K562 (cell line): ENCODE results near the gene FLT1. TPM values are rescaled to one million over a fixed set of nuclear protein-coding genes. Genes with fewer than 3 reads are reported as not detected.

Experiments used
- ATAC-seq: fragments of 200-7000 bp; cut with Tn5 transposase; 3 replicates; pipeline ENCODE4 v1.9.1; 2020; ENCODE audit warnings: moderate library complexity
- BruUV-seq: library from RNA; stranded (reverse); fragments of 400-500 nt; replicated peaks from 2 replicates; lab custom pipeline; 2021; lab: Mats Ljungman, UMichigan
- CTCF ChIA-PET: fragments of 300-600 bp; formaldehyde crosslinking; extraction: SDS; loops from one replicate; lab custom pipeline; 2021; ENCODE audit warnings: low intra/inter-chr PET ratio; lab: Yijun Ruan, JAX
- POLR2A ChIA-PET: fragments of 300-600, 350-650 bp; sonication (Branson Sonifier 250); formaldehyde crosslinking; extraction: SDS; loops from one replicate; lab custom pipeline; 2021; ENCODE audit warnings: antibody characterized with exemption, inconsistent platforms; lab: Yijun Ruan, JAX
- DNase-seq, 4 experiments: peaks; one replicate each; pipeline versions ENCODE4 v3.0.0 to v3.0.0-alpha.2; 2011 to 2018; ENCODE audit warnings: low spot score in 3 of 4, mixed read lengths in 3 of 4; ENCODE audit errors: extremely low read depth in 1 of 4
- FAIRE-seq: peaks from 2 replicates; lab custom pipeline; 2011; peaks lifted over from hg19 to GRCh38; lab: Jason Lieb, UNC
- H2AFZ ChIP-seq: 2 replicates; pipeline ENCODE4 v1.6.0; 2011; ENCODE audit warnings: low read depth, low read length, control low read depth, inconsistent platforms
- H3K27ac ChIP-seq: fragments of 200-600 bp; 3 replicates; pipeline ENCODE4 v1.8.0; 2011; ENCODE audit warnings: low read depth, mild to moderate bottlenecking, control low read depth, inconsistent platforms, low read length, moderate library complexity, mixed read lengths; ENCODE audit errors: extremely low read depth
- H3K27me3 ChIP-seq, 2 experiments: fragments of 300-600 bp in 1 of 2; 2 replicates in 1 of 2; 3 replicates in 1 of 2; pipeline versions ENCODE4 v1.6.0 to v1.8.0; 2011; ENCODE audit warnings: inconsistent platforms in 2 of 2, low read length in 2 of 2, mild to moderate bottlenecking in 1 of 2, mixed read lengths in 1 of 2, moderate library complexity in 1 of 2; ENCODE audit not compliant: control insufficient read depth in 2 of 2, insufficient read depth in 2 of 2
- H3K36me3 ChIP-seq: fragments of 300-600 bp; 3 replicates; pipeline ENCODE4 v1.8.0; 2011; ENCODE audit warnings: mild to moderate bottlenecking, low read length, inconsistent platforms; ENCODE audit not compliant: control insufficient read depth, insufficient read depth
- H3K4me1 ChIP-seq, 2 experiments: fragments of 200-600 bp in 1 of 2; replicated peaks in 1 of 2; 2 replicates in 1 of 2; 3 replicates in 1 of 2; pipeline versions ENCODE4 v1.5.1 to v1.8.0; 2011; ENCODE audit warnings: inconsistent platforms in 2 of 2, low read length in 2 of 2, mild to moderate bottlenecking in 1 of 2, mixed read lengths in 1 of 2, moderate library complexity in 1 of 2; ENCODE audit not compliant: control insufficient read depth in 2 of 2, insufficient read depth in 2 of 2
- H3K4me2 ChIP-seq: 2 replicates; pipeline ENCODE4 v1.6.1; 2011; ENCODE audit warnings: low read length, control low read depth, inconsistent platforms, mixed read lengths; ENCODE audit not compliant: insufficient read depth
- H3K4me3 ChIP-seq: fragments of 200-600 bp; sonication (generic), shearing (Covaris generic); 2 replicates; pipeline ENCODE4 v1.5.1; 2016; ENCODE audit warnings: control low read depth, inconsistent platforms
- H3K79me2 ChIP-seq: fragments of 200-600 bp; 3 replicates; pipeline ENCODE4 v1.8.0; 2011; ENCODE audit warnings: low read length, inconsistent platforms; ENCODE audit not compliant: control insufficient read depth, insufficient read depth
- H3K9ac ChIP-seq, 2 experiments: 2 replicates each; pipeline versions ENCODE4 v1.6.0 to v1.6.1; 2011; ENCODE audit warnings: low read depth in 2 of 2, low read length in 2 of 2, control low read depth in 1 of 2, inconsistent platforms in 1 of 2, mild to moderate bottlenecking in 1 of 2, mixed read lengths in 1 of 2; ENCODE audit not compliant: insufficient read depth in 1 of 2
- H3K9me1 ChIP-seq: one replicate; pipeline ENCODE4 v1.6.0; 2011; ENCODE audit warnings: inconsistent platforms, mild to moderate bottlenecking, low read length, moderate library complexity; ENCODE audit not compliant: control insufficient read depth, insufficient read depth
- H3K9me3 ChIP-seq: replicated peaks from 2 replicates; pipeline ENCODE4 v1.5.1; 2011; ENCODE audit warnings: low read depth, low read length, inconsistent platforms; ENCODE audit not compliant: control insufficient read depth, insufficient read depth
- H4K20me1 ChIP-seq: replicated peaks from 2 replicates; pipeline ENCODE4 v1.6.1; 2011; ENCODE audit warnings: low read length, inconsistent platforms, mixed read lengths; ENCODE audit not compliant: control insufficient read depth, insufficient read depth
- CBFB ChIP-seq: sonication (generic); formaldehyde crosslinking; IDR thresholded peaks from 2 replicates; pipeline ENCODE4 v1.4.0; 2020; ENCODE audit warnings: mild to moderate bottlenecking, missing genetic modification reagents
- CTCFL ChIP-seq: IDR thresholded peaks from 2 replicates; pipeline ENCODE4 v1.6.1; 2011; ENCODE audit warnings: borderline replicate concordance, low read depth, mild to moderate bottlenecking, moderate library complexity, low read length; ENCODE audit not compliant: insufficient read depth, poor library complexity, severe bottlenecking
- ETV5 ChIP-seq: sonication (generic); formaldehyde crosslinking; IDR thresholded peaks from 2 replicates; pipeline ENCODE4 v1.4.0; 2020; ENCODE audit warnings: low read depth, mild to moderate bottlenecking, missing genetic modification reagents
- FOXP4 ChIP-seq: sonication (generic); formaldehyde crosslinking; IDR thresholded peaks from 2 replicates; pipeline ENCODE4 v1.8.0; 2022; ENCODE audit warnings: mild to moderate bottlenecking, missing genetic modification reagents, borderline replicate concordance
- MEF2A ChIP-seq: IDR thresholded peaks from 2 replicates; pipeline ENCODE4 v1.6.1; 2011; ENCODE audit warnings: low read depth, mild to moderate bottlenecking, low read length, moderate library complexity; ENCODE audit not compliant: control insufficient read depth
- MTF1 ChIP-seq: fragments of 250-450 bp; sonication (Bioruptor Pico); IDR thresholded peaks from 2 replicates; pipeline ENCODE4 v1.9.0; 2021; ENCODE audit warnings: moderate library complexity, mild to moderate bottlenecking, inconsistent platforms, borderline replicate concordance
- NR4A1 ChIP-seq, 2 experiments: fragments of 250-450 bp in 1 of 2; fragments of 450-650 bp in 1 of 2; sonication (Bioruptor Pico) in 1 of 2; IDR thresholded peaks; 2 replicates each; pipeline versions ENCODE4 v1.4.0 to v1.6.1; 2016 to 2020; ENCODE audit warnings: mild to moderate bottlenecking in 2 of 2, missing compliant biosample characterization in 1 of 2, missing genetic modification characterization in 1 of 2, moderate library complexity in 1 of 2
- NUFIP1 ChIP-seq: fragments of 450-650 bp; IDR thresholded peaks from 2 replicates; pipeline ENCODE4 v1.6.1; 2018; ENCODE audit not compliant: partially characterized antibody
- PATZ1 ChIP-seq: fragments of 250-450 bp; sonication (Bioruptor Pico); IDR thresholded peaks from 2 replicates; pipeline ENCODE4 v1.5.0; 2020; ENCODE audit warnings: mild to moderate bottlenecking, borderline replicate concordance
- PTBP1 ChIP-seq: fragments of 200-400 bp; formaldehyde crosslinking; IDR thresholded peaks from 2 replicates; pipeline ENCODE4 v1.6.1; 2017; ENCODE audit warnings: low read depth, low read length
- RUNX1 ChIP-seq: sonication (generic); IDR thresholded peaks from 2 replicates; pipeline ENCODE4 v1.6.1; 2016; ENCODE audit warnings: antibody characterized with exemption, low read depth
- THRB ChIP-seq: fragments of 450-650 bp; formaldehyde crosslinking; conservative IDR thresholded peaks from 2 replicates; pipeline ENCODE4 v1.4.0; 2022; ENCODE audit warnings: mild to moderate bottlenecking, missing genetic modification characterization
- ZNF79 ChIP-seq: fragments of 250-450 bp; sonication (Bioruptor Pico); IDR thresholded peaks from 2 replicates; pipeline ENCODE4 v1.4.0; 2020; ENCODE audit warnings: low read depth, mild to moderate bottlenecking, moderate library complexity
- WGBS: fragments of 100-300 bp; shearing (Covaris generic); methylation state at CpG from one replicate; pipeline ENCODE4 v1.1.6; 2016; ENCODE audit warnings: low coverage, mixed read lengths; ENCODE audit not compliant: insufficient coverage; ENCODE audit errors: missing lambda C conversion rate; 5-methylcytosine and 5-hydroxymethylcytosine counted together
- in situ Hi-C: fragments of 300-500 bp; cut with MboI; formaldehyde crosslinking; loops from 4 replicates; pipeline ENCODE4 v1.15.0; 2018; ENCODE audit warnings: inconsistent platforms, mixed read lengths
- intact Hi-C: fragments of 100-400 bp; cut with micrococcal nuclease; formaldehyde crosslinking; loops from 2 replicates; pipeline ENCODE4 v1.14.2; 2022
- polyA plus RNA-seq, 8 experiments: library from polyadenylated mRNA; depleted of rRNA in 4 of 8; stranded (reverse) in 5 of 8; unstranded in 3 of 8; fragments of >200 nt; fragmentation: Nextera tagmentation in 2 of 8; fragmentation: Illumina TruSeq in 1 of 8; extraction: Ambion mirVana in 2 of 8; extraction: Trizol in 1 of 8; gene quantifications; 2 replicates each; pipeline versions ENCODE4 v1.2.1 to v1.2.3, GENCODE V29; 2011 to 2014; ENCODE audit warnings: inconsistent platforms in 1 of 8, missing spikeins in 1 of 8
- total RNA-seq, 7 experiments: library from RNA; depleted of rRNA in 6 of 7; stranded (reverse); fragments of >200 nt in 6 of 7; fragmentation: Illumina TruSeq in 2 of 7; extraction: Trizol in 2 of 7; gene quantifications; 2 replicates each; pipeline versions ENCODE4 v1.2.1 to v1.2.3, GENCODE V29; 2011 to 2021; ENCODE audit warnings: low replicate concordance in 1 of 7

The FLT1 gene
- total and polyA plus RNA-seq, 9 of the 15 experiments (the other 6 are each of a cell fraction or from before 2014, with no cell fraction given): 0.01 to 2.0 (median 0.22) TPM

- Histone ChIP-seq H3K27me3 (no peaks in the 10 kb centered on the region), H3K4me2 (no peak overlapping the region), H2AFZ (no peak overlapping the region), H3K27ac (no peak overlapping the region), H3K9me1 (no peaks in the 10 kb centered on the region), H3K9ac (no peak overlapping the region), H3K4me1 (no peaks in the 10 kb centered on the region; a peak in 2 of 5 replicates), H3K36me3 (no peaks in the 10 kb centered on the region), H3K9me3 (no peaks in the 10 kb centered on the region), H4K20me1 (no peaks in the 10 kb centered on the region), H3K4me3 (no peak overlapping the region), H3K79me2 (no peaks in the 10 kb centered on the region)
- WGBS: 37% methylated on average over 11 of the region's 12 CpGs
- intact Hi-C loops: no loop called here
- POLR2A ChIA-PET: no interaction called here
- DNase-seq (no peak), FAIRE-seq (no peak), ATAC-seq (no peak)
- BruUV-seq: no TSS peak
- CTCF ChIA-PET: no interaction called here
- in situ Hi-C loops: no loop called here
- TF ChIP-seq MEF2A (no peak), THRB (CRISPR knock-in tag) (no peak), MTF1 (CRISPR knock-in tag) (no peak), PATZ1 (CRISPR knock-in tag) (no peak), NUFIP1 (no peak), ETV5 (no peak), ZNF79 (CRISPR knock-in tag) (no peak), CBFB (CRISPR knock-in tag) (no peak), CTCFL (no peak), NR4A1 (CRISPR knock-in tag; IDR thresholded peaks at IDR 0.05) (no peak), NR4A1 (tag; IDR thresholded peaks at IDR 0.05) (no peak), RUNX1 (no peak), PTBP1 (no peak), FOXP4 (CRISPR knock-in tag) (no peak)
These were observed 56.2 kb downstream of the FLT1 start for GRCh38 chr13:28438598-28439334.
